ENCODE data around the gene CHRND. TPM values are rescaled to one million over a fixed set of nuclear protein-coding genes. Genes with fewer than 3 reads are reported as not detected.

CHRND gene
- total and polyA plus RNA-seq, 12 donors: 0.03 to 0.57 (median 0.17) TPM; not detected in 8

- ATAC-seq (no peak), DNase-seq (no peak)
- TF ChIP-seq CTCF (IDR thresholded peaks at IDR 0.05): no peak
- WGBS, 2 donors: 67 to 69% methylated on average over 6 of the region's 6 CpGs
- Histone ChIP-seq H3K4me3 (no peak overlapping the region), H3K27ac (no peak overlapping the region), H3K36me3 (no peaks in the 10 kb centered on the region), H3K9me3 (no peaks in the 10 kb centered on the region), H3K4me1 (peaks cover 0 to 29% (median 21%) of the 10 kb centered on the region in 9 donors), H3K27me3 (peaks cover 4 to 39% (median 32%) of the 10 kb centered on the region in 7 donors)
- intact Hi-C loops (cut with DNase I): loop anchor here in 6 of 10 donors (10.0 kb wide), 2 partner anchors 83 to 623 kb away; no protein-coding TSS in a partner anchor
Measured at GRCh38 chr2:232527905-232528470, 2.0 kb downstream of the CHRND start.

DNA sequence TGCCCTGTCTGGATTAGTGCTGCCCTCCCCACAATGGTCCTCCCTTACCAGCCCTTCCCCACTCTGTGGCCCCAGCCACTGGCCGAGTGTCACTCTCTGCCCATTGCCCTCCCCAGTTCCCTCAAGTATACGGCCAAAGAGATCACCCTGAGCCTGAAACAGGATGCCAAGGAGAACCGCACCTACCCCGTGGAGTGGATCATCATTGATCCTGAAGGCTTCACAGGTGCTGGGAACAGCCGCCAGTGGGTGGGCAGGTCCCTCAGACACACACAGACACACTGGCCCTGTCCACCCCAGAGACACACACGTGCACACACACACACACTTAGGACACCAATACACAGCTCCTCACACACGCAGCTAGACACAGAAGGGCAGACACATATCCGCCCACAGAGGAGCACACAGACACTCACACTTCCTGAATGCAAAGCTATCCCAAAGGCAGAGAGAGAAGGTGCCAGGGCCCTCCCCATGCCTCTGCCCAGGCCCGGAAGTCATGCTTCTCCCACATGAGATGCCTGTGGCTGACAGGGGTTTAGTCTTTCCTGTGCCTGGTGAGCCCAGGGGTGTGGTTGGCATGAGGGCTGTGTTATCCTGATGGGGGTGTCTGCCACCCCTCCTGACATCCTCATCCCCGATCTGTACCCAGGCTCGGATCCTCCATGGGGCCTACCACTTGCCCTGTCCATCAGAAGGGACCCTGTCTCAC, 2.9 kb downstream of the CHRND start:
- H3K36me3 ChIP-seq: no peaks in the 10 kb centered on the region
- WGBS, 2 donors: 76 to 82% methylated on average over 11 of the region's 11 CpGs
- TF ChIP-seq CTCF (IDR thresholded peaks at IDR 0.05): no peak
- no peak overlapping the region for H3K4me3 ChIP-seq
- H3K27me3 ChIP-seq: peaks cover 0 to 30% (median 23%) of the 10 kb centered on the region in 7 donors
- peaks cover 0 to 20% (median 13%) of the 10 kb centered on the region in 9 donors for H3K4me1 ChIP-seq
- ATAC-seq (no peak), DNase-seq (peak in 1 of 2 donors; percentile 2)
- H3K27ac ChIP-seq: no peak overlapping the region
- H3K9me3 ChIP-seq: no peaks in the 10 kb centered on the region
- intact Hi-C loops (cut with DNase I): loop anchor here in 6 of 10 donors (10.0 kb wide), 2 partner anchors 84 to 624 kb away; no protein-coding TSS in a partner anchor

DNA sequence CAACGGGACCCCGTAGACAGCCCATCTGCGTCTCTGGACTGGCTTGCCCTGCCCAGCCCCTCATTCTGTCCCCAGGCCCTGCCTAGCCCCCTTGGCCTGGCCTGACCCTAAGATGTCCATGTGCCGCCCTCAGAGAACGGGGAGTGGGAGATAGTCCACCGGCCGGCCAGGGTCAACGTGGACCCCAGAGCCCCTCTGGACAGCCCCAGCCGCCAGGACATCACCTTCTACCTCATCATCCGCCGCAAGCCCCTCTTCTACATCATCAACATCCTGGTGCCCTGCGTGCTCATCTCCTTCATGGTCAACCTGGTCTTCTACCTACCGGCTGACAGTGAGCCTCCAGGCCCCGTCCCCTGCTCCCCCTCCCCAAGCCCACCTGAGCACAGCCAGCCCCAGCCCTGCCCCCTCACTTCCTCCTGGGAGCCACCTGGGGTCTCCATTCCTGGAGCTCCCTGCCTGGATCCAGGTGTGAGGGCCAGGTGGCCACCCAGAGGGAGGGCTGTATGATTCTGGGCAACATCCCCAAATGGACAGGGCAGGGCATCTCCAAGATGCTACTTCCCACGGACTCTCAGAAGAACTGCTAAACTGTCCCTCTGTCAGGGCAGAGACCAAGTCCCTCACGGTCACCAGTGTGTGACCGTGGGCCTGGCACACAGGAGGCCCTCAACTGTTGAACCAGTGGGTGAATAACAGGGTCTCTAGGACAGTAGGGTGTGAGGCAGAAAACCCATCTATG, 4.0 kb downstream of the CHRND start:
- no peak for TF ChIP-seq CTCF (IDR thresholded peaks at IDR 0.05)
- DNase-seq (peak in 1 of 2 donors; percentile 3), ATAC-seq (no peak)
- H3K27me3 ChIP-seq: peaks cover 0 to 19% (median 12%) of the 10 kb centered on the region in 7 donors
- WGBS, 2 donors: 85 to 90% methylated on average over 17 of the region's 17 CpGs
- H3K27ac ChIP-seq: no peak overlapping the region
- no peaks in the 10 kb centered on the region for H3K9me3 ChIP-seq
- H3K4me1 ChIP-seq: peaks cover 0 to 9% (median 7%) of the 10 kb centered on the region in 9 donors
- intact Hi-C loops (cut with DNase I): loop anchor here in 6 of 10 donors (10.0 kb wide), 2 partner anchors 85 to 625 kb away; no protein-coding TSS in a partner anchor
- H3K4me3 ChIP-seq: no peak overlapping the region
- H3K36me3 ChIP-seq: no peaks in the 10 kb centered on the region

GRCh38 chr2:232530626-232531260, 4.8 kb downstream of the CHRND start:
- peaks cover 0 to under 1% (median 0%) of the 10 kb centered on the region in 11 donors for H3K9me3 ChIP-seq
- H3K27ac ChIP-seq: no peak overlapping the region
- DNase-seq: peak in 1 of 2 donors; percentile 1
- TF ChIP-seq CTCF (IDR thresholded peaks at IDR 0.05): no peak
- ATAC-seq: no peak
- intact Hi-C loops (cut with DNase I): no loop called here
- H3K27me3 ChIP-seq: peaks cover 0 to 12% (median 4%) of the 10 kb centered on the region in 7 donors
- WGBS, 2 donors: 77 to 80% methylated on average over 9 of the region's 9 CpGs
- no peak overlapping the region for H3K4me3 ChIP-seq
- H3K4me1 ChIP-seq: peaks cover 0 to 1% (median 0%) of the 10 kb centered on the region in 9 donors
- H3K36me3 ChIP-seq: no peaks in the 10 kb centered on the region

Measured in heart right ventricle (tissue), 16 donors.